RWPE2 (cell line): ENCODE results near the gene PPP1CC.
A peak's percentile ranks its signal among the peaks of the same experiment; 100 is the strongest.

Experiments used
- ATAC-seq: fragments of 200-7000 bp; cut with Tn5 transposase; 3 replicates; pipeline ENCODE4 v1.9.1; 2021; ENCODE audit warnings: low read depth
- DNase-seq: peaks from one replicate; pipeline ENCODE4 v3.0.0-alpha.2; 2020; ENCODE audit warnings: low spot score
- H3K27ac ChIP-seq: fragments of 450-650 bp; 2 replicates; pipeline ENCODE4 v1.5.1; 2017; ENCODE audit warnings: mild to moderate bottlenecking; ENCODE audit not compliant: poor library complexity, severe bottlenecking
- H3K27me3 ChIP-seq: fragments of 250-450 bp; sonication (Bioruptor Pico); 2 replicates; pipeline ENCODE4 v1.5.1; 2021; ENCODE audit warnings: mild to moderate bottlenecking, moderate library complexity; ENCODE audit not compliant: insufficient read depth, poor library complexity, severe bottlenecking
- H3K36me3 ChIP-seq: fragments of 250-450 bp; sonication (Bioruptor Pico); 2 replicates; pipeline ENCODE4 v1.5.1; 2020; ENCODE audit warnings: low read depth, mild to moderate bottlenecking, moderate library complexity
- H3K4me1 ChIP-seq: fragments of 250-450 bp; sonication (Bioruptor Pico); 2 replicates; pipeline ENCODE4 v1.5.1; 2021; ENCODE audit warnings: mild to moderate bottlenecking, moderate library complexity; ENCODE audit not compliant: insufficient read depth, poor library complexity, severe bottlenecking
- H3K4me3 ChIP-seq: fragments of 250-450 bp; sonication (Bioruptor Pico); 2 replicates; pipeline ENCODE4 v1.5.1; 2021; ENCODE audit warnings: mild to moderate bottlenecking, moderate library complexity; ENCODE audit not compliant: severe bottlenecking
- H3K9me3 ChIP-seq: fragments of 250-450 bp; sonication (Bioruptor Pico); 2 replicates; pipeline ENCODE4 v1.5.1; 2021; ENCODE audit warnings: mild to moderate bottlenecking, moderate library complexity; ENCODE audit not compliant: severe bottlenecking
- TF ChIP-seq, protein P1 (sequence below): fragments of 450-650 bp; IDR thresholded peaks from one replicate; pipeline ENCODE4 v1.5.1; 2017; ENCODE audit warnings: mild to moderate bottlenecking, moderate library complexity; ENCODE audit not compliant: poor library complexity, severe bottlenecking

Gene PPP1CC

DNA sequence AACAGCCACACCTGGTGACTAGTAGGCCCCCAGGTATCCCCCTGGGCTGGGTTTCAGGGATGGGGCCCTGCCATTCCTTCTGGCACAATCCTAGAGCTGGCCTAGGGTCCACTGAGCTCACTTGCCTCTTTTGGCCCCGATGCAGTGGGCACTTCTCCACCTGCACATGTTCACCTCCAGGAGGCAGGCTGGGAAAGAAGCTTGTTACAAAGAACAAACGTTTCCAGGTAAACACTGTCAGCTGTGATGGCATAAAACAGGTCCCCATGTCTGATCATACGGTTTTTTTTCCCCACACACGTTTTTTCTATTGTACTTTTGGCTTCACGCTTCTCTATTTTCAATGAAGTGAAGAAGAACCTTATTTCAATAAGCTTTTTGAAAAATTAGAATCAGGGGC lies 37.9 kb downstream of the PPP1CC start:
- H3K4me3 ChIP-seq = no peak overlapping the region
- no peaks in the 10 kb centered on the region for H3K4me1 ChIP-seq
- H3K27me3 ChIP-seq = no peaks in the 10 kb centered on the region
- no peaks in the 10 kb centered on the region for H3K36me3 ChIP-seq
- H3K9me3 ChIP-seq = no peaks in the 10 kb centered on the region
- no peak for DNase-seq
- peak; percentile 41; the same call in 1 of the 3 replicates for ATAC-seq
- H3K27ac ChIP-seq = no peak overlapping the region
- TF ChIP-seq, protein P1, sequence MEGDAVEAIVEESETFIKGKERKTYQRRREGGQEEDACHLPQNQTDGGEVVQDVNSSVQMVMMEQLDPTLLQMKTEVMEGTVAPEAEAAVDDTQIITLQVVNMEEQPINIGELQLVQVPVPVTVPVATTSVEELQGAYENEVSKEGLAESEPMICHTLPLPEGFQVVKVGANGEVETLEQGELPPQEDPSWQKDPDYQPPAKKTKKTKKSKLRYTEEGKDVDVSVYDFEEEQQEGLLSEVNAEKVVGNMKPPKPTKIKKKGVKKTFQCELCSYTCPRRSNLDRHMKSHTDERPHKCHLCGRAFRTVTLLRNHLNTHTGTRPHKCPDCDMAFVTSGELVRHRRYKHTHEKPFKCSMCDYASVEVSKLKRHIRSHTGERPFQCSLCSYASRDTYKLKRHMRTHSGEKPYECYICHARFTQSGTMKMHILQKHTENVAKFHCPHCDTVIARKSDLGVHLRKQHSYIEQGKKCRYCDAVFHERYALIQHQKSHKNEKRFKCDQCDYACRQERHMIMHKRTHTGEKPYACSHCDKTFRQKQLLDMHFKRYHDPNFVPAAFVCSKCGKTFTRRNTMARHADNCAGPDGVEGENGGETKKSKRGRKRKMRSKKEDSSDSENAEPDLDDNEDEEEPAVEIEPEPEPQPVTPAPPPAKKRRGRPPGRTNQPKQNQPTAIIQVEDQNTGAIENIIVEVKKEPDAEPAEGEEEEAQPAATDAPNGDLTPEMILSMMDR = peak; percentile 27

DNA sequence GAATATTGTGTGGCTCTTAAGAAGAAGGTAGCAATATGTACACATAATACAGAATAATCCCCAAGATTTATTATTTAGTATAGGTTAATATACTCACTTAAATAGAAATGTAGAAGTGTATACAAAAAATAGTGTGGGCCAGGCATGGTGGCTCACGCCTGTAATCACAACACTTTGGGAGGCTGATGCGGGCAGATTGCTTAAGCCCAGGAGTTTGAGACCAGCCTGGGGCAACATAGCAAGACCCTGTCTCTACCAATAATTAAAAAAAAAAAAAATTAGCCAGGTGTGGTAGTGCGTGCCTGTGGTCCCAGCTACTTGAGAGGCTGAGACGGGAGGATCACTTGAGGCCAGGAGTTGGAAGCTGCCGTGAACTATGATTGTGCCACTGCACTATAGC lies 38.5 kb downstream of the PPP1CC start:
- no peak for DNase-seq

DNA sequence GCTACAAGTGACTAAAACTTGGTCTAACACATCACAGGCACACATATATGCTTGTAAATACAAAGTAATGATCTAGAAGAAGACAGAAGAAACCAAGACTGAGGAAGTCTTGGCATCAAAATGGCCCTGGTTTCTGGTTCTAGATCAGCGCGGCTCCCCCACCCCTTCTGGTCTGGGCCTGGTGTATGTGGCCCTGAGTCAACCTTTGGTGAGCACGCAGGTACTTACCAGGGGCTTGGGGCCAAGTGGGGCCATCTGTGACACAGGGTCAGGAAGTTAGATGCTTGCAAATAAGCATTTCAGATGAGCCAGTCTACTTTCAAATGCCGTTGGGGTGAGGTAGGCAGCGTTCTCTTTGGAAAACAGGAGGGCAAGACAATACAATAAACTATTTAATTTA lies 40.6 kb downstream of the PPP1CC start:
- ATAC-seq = no peak

More for the DNA sequence above, 38.5 kb downstream of the PPP1CC start:
- Histone ChIP-seq H3K4me1 (no peaks in the 10 kb centered on the region), H3K9me3 (no peaks in the 10 kb centered on the region), H3K27me3 (no peaks in the 10 kb centered on the region), H3K27ac (no peak overlapping the region), H3K4me3 (no peak overlapping the region), H3K36me3 (no peaks in the 10 kb centered on the region)
- TF ChIP-seq, protein P1 = no peak
- ATAC-seq = no peak

DNA sequence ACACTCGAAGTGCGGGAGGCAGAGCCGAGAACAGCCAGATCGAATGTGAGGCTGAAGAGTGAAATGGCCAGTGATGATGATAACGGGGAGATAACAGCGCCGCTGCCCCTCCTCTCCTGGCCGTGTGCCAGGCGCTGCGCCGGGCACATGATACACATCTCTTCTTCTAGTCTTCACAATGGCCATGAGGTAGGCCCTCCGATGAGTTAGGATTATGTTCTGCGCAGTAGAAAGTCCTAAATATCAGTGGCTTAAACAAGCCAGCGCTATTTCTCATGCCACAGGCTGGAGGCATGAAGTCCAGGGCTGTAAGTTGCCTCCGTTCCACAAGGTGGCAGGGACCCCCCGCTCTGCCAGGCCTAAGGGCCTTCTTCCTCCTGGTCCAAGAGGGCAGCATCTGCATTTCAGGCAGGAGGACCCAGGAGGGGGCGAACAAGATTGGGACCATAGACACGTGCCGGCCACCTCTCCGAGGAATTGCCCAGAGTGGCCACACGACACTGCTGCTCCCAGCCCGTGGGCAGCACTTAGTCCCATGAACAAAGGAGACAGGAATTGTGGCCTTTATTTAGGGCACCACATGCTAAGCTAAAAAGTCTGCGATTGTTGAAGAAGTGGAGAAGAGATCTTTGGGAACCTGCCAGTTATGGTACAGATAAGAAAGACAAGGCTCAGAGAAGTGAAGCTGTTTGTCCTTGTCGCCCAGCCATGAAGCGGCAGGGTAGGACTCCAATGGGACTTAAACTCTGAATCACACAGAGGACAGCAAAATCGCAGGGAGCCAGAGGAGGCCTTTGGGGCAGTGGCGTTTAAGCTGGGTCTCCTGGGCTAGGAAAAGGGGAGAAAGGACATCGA lies 42.9 kb downstream of the PPP1CC start:
- no peaks in the 10 kb centered on the region for H3K4me1 ChIP-seq
- ATAC-seq (no peak), DNase-seq (no peak)
- no peak overlapping the region for H3K27ac ChIP-seq
- H3K27me3 ChIP-seq = no peaks in the 10 kb centered on the region
- TF ChIP-seq, protein P1 = no peak
- no peak overlapping the region for H3K4me3 ChIP-seq
- no peaks in the 10 kb centered on the region for H3K36me3 ChIP-seq
- no peaks in the 10 kb centered on the region for H3K9me3 ChIP-seq

More for the DNA sequence above, 40.6 kb downstream of the PPP1CC start:
- no peaks in the 10 kb centered on the region for H3K4me1 ChIP-seq
- no peaks in the 10 kb centered on the region for H3K36me3 ChIP-seq
- H3K27ac ChIP-seq = no peak overlapping the region
- H3K9me3 ChIP-seq = no peaks in the 10 kb centered on the region
- H3K27me3 ChIP-seq = no peaks in the 10 kb centered on the region
- DNase-seq = no peak
- TF ChIP-seq, protein P1 = no peak
- no peak overlapping the region for H3K4me3 ChIP-seq
